ENCODE data around the gene TJP1. TPM values are rescaled to one million over a fixed set of nuclear protein-coding genes. Genes with fewer than 3 reads are reported as not detected.

TJP1 gene
- total RNA-seq, 1 experiment from 2014 or later: 140 TPM

DNA sequence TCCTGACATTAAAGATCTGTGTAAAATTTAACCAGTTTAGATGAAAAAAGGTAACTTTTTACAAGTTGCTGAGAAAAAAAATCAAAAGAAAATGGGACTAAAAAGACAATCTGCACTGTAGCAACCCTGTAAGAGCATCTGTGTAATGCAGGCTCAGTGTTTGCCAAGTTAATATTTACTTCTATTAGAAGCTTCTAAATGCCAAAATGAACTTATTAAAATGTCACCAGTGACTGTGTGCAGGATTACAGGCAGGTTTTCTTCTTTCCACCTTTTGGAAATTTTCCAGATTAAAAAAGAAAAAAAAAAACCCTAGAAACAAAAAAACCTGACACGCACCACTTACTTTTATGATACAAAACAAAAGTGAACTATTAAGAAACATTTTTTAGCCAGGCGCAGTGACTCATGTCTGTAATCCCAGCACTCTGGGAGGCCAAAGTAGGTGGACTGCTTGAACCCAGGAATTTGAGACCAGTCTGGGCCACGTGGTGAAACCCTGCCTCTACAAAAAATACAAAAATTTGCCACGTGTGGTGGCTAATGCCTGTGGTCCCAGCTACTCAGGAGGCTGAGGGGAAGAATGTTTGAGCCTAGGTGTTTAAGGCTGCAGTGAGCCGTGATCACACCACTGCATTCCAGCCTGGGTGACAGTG is 87.2 kb downstream of the TJP1 start:
- H3K79me1 ChIP-seq (ENCODE audit: insufficient read depth, low read depth, low read length, poor library complexity, severe bottlenecking): no peaks in the 10 kb centered on the region
- H3K4ac ChIP-seq (ENCODE audit: low read depth, low read length): no peak overlapping the region
- Mint-ChIP-seq H3K36me3 (ENCODE audit: insufficient read depth in 1 of 3, low read depth in 3 of 3) (peaks cover 20 to 84% (median 62%) of the 10 kb centered on the region in 3 experiments; a peak in 6 of 7 replicates), H3K27me3 (ENCODE audit: low read depth) (no peaks in the 10 kb centered on the region), H3K4me1 (no peaks in the 10 kb centered on the region), H3K27ac (no peak overlapping the region), H3K4me3 (no peak overlapping the region), H3K9me3 (no peaks in the 10 kb centered on the region)
- H2BK120ac ChIP-seq (ENCODE audit: low read depth, low read length, poor library complexity, severe bottlenecking): no peak overlapping the region
- H3K27ac ChIP-seq (ENCODE audit: insufficient read length, low read depth, low read length): no peak overlapping the region
- no peak overlapping the region for H3K18ac ChIP-seq (ENCODE audit: insufficient read length, low read depth, low read length)
- no peak overlapping the region for H3T11ph ChIP-seq (ENCODE audit: low read length)
- no peak overlapping the region for H2BK12ac ChIP-seq (ENCODE audit: insufficient read length, low read depth, low read length)
- no peak overlapping the region for H3K14ac ChIP-seq (ENCODE audit: insufficient read depth, low read length)
- TF ChIP-seq, protein P1, sequence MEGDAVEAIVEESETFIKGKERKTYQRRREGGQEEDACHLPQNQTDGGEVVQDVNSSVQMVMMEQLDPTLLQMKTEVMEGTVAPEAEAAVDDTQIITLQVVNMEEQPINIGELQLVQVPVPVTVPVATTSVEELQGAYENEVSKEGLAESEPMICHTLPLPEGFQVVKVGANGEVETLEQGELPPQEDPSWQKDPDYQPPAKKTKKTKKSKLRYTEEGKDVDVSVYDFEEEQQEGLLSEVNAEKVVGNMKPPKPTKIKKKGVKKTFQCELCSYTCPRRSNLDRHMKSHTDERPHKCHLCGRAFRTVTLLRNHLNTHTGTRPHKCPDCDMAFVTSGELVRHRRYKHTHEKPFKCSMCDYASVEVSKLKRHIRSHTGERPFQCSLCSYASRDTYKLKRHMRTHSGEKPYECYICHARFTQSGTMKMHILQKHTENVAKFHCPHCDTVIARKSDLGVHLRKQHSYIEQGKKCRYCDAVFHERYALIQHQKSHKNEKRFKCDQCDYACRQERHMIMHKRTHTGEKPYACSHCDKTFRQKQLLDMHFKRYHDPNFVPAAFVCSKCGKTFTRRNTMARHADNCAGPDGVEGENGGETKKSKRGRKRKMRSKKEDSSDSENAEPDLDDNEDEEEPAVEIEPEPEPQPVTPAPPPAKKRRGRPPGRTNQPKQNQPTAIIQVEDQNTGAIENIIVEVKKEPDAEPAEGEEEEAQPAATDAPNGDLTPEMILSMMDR (conservative IDR thresholded peaks at IDR 0.05): no peak
- no peak overlapping the region for H4K5ac ChIP-seq (ENCODE audit: insufficient read length, low read depth, low read length)
- no peak overlapping the region for H3K4me2 ChIP-seq (ENCODE audit: insufficient read depth, insufficient read length, low read length)
- no peaks in the 10 kb centered on the region for H3K4me1 ChIP-seq (ENCODE audit: insufficient read depth, low read length)
- H3K9ac ChIP-seq (ENCODE audit: extremely low read depth, insufficient read length, low read length): no peak overlapping the region
- H4K20me1 ChIP-seq (ENCODE audit: control insufficient read depth, insufficient read depth, insufficient read length): no peaks in the 10 kb centered on the region
- no peaks in the 10 kb centered on the region for H3K23me2 ChIP-seq (ENCODE audit: insufficient read length, low read depth, low read length, poor library complexity, severe bottlenecking)
- no CpG with 5 or more reads among the region's 5 CpGs for whole genome bisulfite sequencing (ENCODE audit: extremely low coverage, insufficient read length, low lambda C conversion rate)
- H2BK5ac ChIP-seq (ENCODE audit: insufficient read length, low read length): no peak overlapping the region
- DNase-seq: no peak
- H2AK5ac ChIP-seq (ENCODE audit: insufficient read length, low read length): no peak overlapping the region
- no peak overlapping the region for H4K8ac ChIP-seq (replicated peaks; ENCODE audit: insufficient read length, low read depth, low read length)
- H3K23ac ChIP-seq (ENCODE audit: insufficient read length, low read depth, low read length): no peak overlapping the region
- no peaks in the 10 kb centered on the region for H3K27me3 ChIP-seq (ENCODE audit: insufficient read depth, low read length)
- no peak overlapping the region for H3K56ac ChIP-seq (ENCODE audit: insufficient read length, low read depth, low read length)
- H4K91ac ChIP-seq (ENCODE audit: insufficient read length, low read depth, low read length): no peak overlapping the region
- H2BK15ac ChIP-seq (ENCODE audit: low read depth, low read length): no peak overlapping the region
- no peak overlapping the region for H2BK20ac ChIP-seq (ENCODE audit: low read depth, low read length, poor library complexity, severe bottlenecking)
- H3K9me3 ChIP-seq (ENCODE audit: control insufficient read depth, low read depth, low read length): no peaks in the 10 kb centered on the region
- H2AFZ ChIP-seq (ENCODE audit: low read length): no peak overlapping the region
- H3K79me2 ChIP-seq (ENCODE audit: insufficient read depth, low read length): no peaks in the 10 kb centered on the region
